Upper lobe of left lung (tissue), 6 donors: ENCODE measurements around the gene PLEKHO1. TPM values are rescaled to one million over a fixed set of nuclear protein-coding genes. Genes with fewer than 3 reads are reported as not detected.
"Not testable (repeated sequence)": the region's sequence is repeated elsewhere in the genome, so short reads cannot be mapped to it uniquely, and the experiment has no call there.

Experiments used
- ATAC-seq, 2 donors: fragments of 200-7000 bp; cut with Tn5 transposase; one replicate each; pipeline ENCODE4 v1.9.1; 2022; ENCODE audit warnings: mild to moderate bottlenecking in 2 of 2, moderate library complexity in 2 of 2; ENCODE audit not compliant: low FRiP score in 2 of 2
- DNase-seq, 2 donors: peaks; one replicate each; pipeline ENCODE4 v3.0.0-alpha.2; 2019 to 2020
- H3K27ac ChIP-seq, 4 donors: fragments of 200-600 bp; sonication (generic); one replicate each; pipeline ENCODE4 v1.5.1; 2016 to 2019
- H3K27me3 ChIP-seq, 4 donors: fragments of 200-600 bp; sonication (generic); one replicate each; pipeline ENCODE4 v1.5.1; 2017 to 2019
- H3K36me3 ChIP-seq, 4 donors: fragments of 200-600 bp; sonication (generic); one replicate each; pipeline ENCODE4 v1.5.1; 2016 to 2019
- H3K4me1 ChIP-seq, 4 donors: fragments of 200-600 bp; sonication (generic); one replicate each; pipeline ENCODE4 v1.5.1; 2018 to 2019
- H3K4me3 ChIP-seq, 4 donors: fragments of 200-600 bp; sonication (generic); one replicate each; pipeline ENCODE4 v1.5.1; 2017 to 2019; ENCODE audit warnings: mild to moderate bottlenecking in 2 of 4, moderate library complexity in 1 of 4
- H3K9me3 ChIP-seq, 4 donors: fragments of 200-600 bp; sonication (generic); one replicate each; pipeline ENCODE4 v1.5.1; 2018 to 2019
- CTCF ChIP-seq, 6 experiments: fragments of 450-650 bp in 4 of 6; fragments of 200-600 bp in 2 of 6; sonication (generic) in 2 of 6; IDR thresholded peaks; one replicate each; pipeline ENCODE4 v1.5.1; 2016 to 2019; ENCODE audit warnings: antibody characterized with exemption in 6 of 6
- EP300 ChIP-seq, 4 donors: sonication (generic); formaldehyde crosslinking; IDR thresholded peaks; one replicate each; pipeline ENCODE4 v1.5.1; 2017; ENCODE audit warnings: antibody characterized with exemption in 4 of 4, control low read depth in 2 of 4
- POLR2A ChIP-seq, 4 donors: fragments of 450-650 bp; IDR thresholded peaks; one replicate each; pipeline ENCODE4 v1.5.1; 2016 to 2017; ENCODE audit warnings: antibody characterized with exemption in 4 of 4, mild to moderate bottlenecking in 2 of 4
- POLR2AphosphoS5 ChIP-seq, 2 donors: sonication (generic); formaldehyde crosslinking; IDR thresholded peaks; one replicate each; pipeline ENCODE4 v1.5.1; 2017; ENCODE audit warnings: antibody characterized with exemption in 2 of 2
- WGBS, 2 donors: methylation state at CpG; one replicate each; pipeline ENCODE4 v1.1.5; 2017 to 2018; 5-methylcytosine and 5-hydroxymethylcytosine counted together
- total RNA-seq, 6 donors: library from RNA; depleted of rRNA in 4 of 6; stranded (reverse); fragments of >200 nt in 4 of 6; gene quantifications; one replicate each; pipeline versions ENCODE4 v1.1.0 to v1.2.1, GENCODE V29; 2016 to 2021
- donor health status: DM: no; HTN: no; CAD: no; lungs with moderate emphysema.
- donor health status: DM: no; HTN: yes; CAD: no; lungs with severe emphysema.

PLEKHO1 gene
- total RNA-seq, 6 donors from 2014 or later = 27.8 to 111 (median 61.9) TPM

GRCh38 chr1:150183061-150183460, 33.3 kb downstream of the PLEKHO1 start:
- Histone ChIP-seq H3K36me3 (no peaks in the 10 kb centered on the region), H3K27me3 (no peaks in the 10 kb centered on the region), H3K4me3 (no peak overlapping the region), H3K4me1 (peaks cover 0 to 15% (median 6%) of the 10 kb centered on the region in 4 donors), H3K9me3 (no peaks in the 10 kb centered on the region), H3K27ac (no peak overlapping the region)
- ATAC-seq (no peak), DNase-seq (no peak)
- no peak for TF ChIP-seq POLR2AphosphoS5 (IDR thresholded peaks at IDR 0.05)
- TF ChIP-seq CTCF (IDR thresholded peaks at IDR 0.05) = no peak
- no peak for TF ChIP-seq POLR2A (IDR thresholded peaks at IDR 0.05)
- TF ChIP-seq EP300 (IDR thresholded peaks at IDR 0.05) = no peak
- WGBS, 2 donors = 84 to 100% methylated on average over 3 of the region's 3 CpGs

GRCh38 chr1:150185481-150185880, 35.8 kb downstream of the PLEKHO1 start:
- no peaks in the 10 kb centered on the region for H3K36me3 ChIP-seq
- no peaks in the 10 kb centered on the region for H3K27me3 ChIP-seq
- 90 to 91% methylated on average over 7 of the region's 7 CpGs for WGBS, 2 donors
- no peak for DNase-seq
- no peak for ATAC-seq
- peaks cover 0 to 15% (median 6%) of the 10 kb centered on the region in 4 donors for H3K4me1 ChIP-seq
- no peak overlapping the region for H3K27ac ChIP-seq
- no peak overlapping the region for H3K4me3 ChIP-seq
- no peaks in the 10 kb centered on the region for H3K9me3 ChIP-seq
- TF ChIP-seq EP300 (IDR thresholded peaks at IDR 0.05) (no peak), POLR2A (IDR thresholded peaks at IDR 0.05) (no peak), POLR2AphosphoS5 (IDR thresholded peaks at IDR 0.05) (no peak), CTCF (IDR thresholded peaks at IDR 0.05) (no peak)

GRCh38 chr1:150186438-150186788, 36.7 kb downstream of the PLEKHO1 start:
- not testable (repeated sequence) for H3K27me3 ChIP-seq, H3K36me3 ChIP-seq, ATAC-seq, DNase-seq, H3K9me3 ChIP-seq
- Histone ChIP-seq H3K4me1 (peaks cover 0 to 15% (median 6%) of the 10 kb centered on the region in 4 donors), H3K4me3 (peak overlapping the region in 1 of 4 donors; percentile 9), H3K27ac (peak overlapping the region; percentile 21 to 85 (median 44))
- 80 to 86% methylated on average over 7 of the region's 7 CpGs for WGBS, 2 donors
- TF ChIP-seq POLR2A (IDR thresholded peaks at IDR 0.05) = peak in 1 of 4 donors; percentile 5

GRCh38 chr1:150186789-150187559, 37.3 kb downstream of the PLEKHO1 start:
- WGBS, 2 donors = 24 to 25% methylated on average over 10 of the region's 10 CpGs
- Histone ChIP-seq H3K4me3 (peak overlapping the region in 1 of 4 donors; percentile 9), H3K9me3 (no peaks in the 10 kb centered on the region), H3K27ac (peak overlapping the region; percentile 27 to 85 (median 45)), H3K4me1 (peaks cover 0 to 15% (median 6%) of the 10 kb centered on the region in 4 donors), H3K36me3 (no peaks in the 10 kb centered on the region), H3K27me3 (no peaks in the 10 kb centered on the region)
- peak; percentile 73 to 88 for ATAC-seq
- TF ChIP-seq POLR2A (IDR thresholded peaks at IDR 0.05) (peak in 1 of 4 donors; percentile 10), CTCF (IDR thresholded peaks at IDR 0.05) (peak in 4 of 6 experiments; percentile 21 to 39 (median 34)), EP300 (IDR thresholded peaks at IDR 0.05) (no peak), POLR2AphosphoS5 (IDR thresholded peaks at IDR 0.05) (no peak)
- peak in 1 of 2 donors; percentile 49 for DNase-seq

GRCh38 chr1:150187560-150187931, 37.8 kb downstream of the PLEKHO1 start:
- no peaks in the 10 kb centered on the region for H3K27me3 ChIP-seq
- DNase-seq (no peak), ATAC-seq (peak in 1 of 2 donors; percentile 17)
- no peaks in the 10 kb centered on the region for H3K36me3 ChIP-seq
- H3K9me3 ChIP-seq = no peaks in the 10 kb centered on the region
- TF ChIP-seq POLR2A (IDR thresholded peaks at IDR 0.05) = no peak
- peak in 1 of 6 experiments; percentile 4 for TF ChIP-seq CTCF (IDR thresholded peaks at IDR 0.05)
- H3K4me3 ChIP-seq = no peak overlapping the region
- peak overlapping the region in 3 of 4 donors; percentile 27 to 85 (median 46) for H3K27ac ChIP-seq
- WGBS, 2 donors = 23 to 32% methylated on average over 3 of the region's 3 CpGs
- H3K4me1 ChIP-seq = peaks cover 0 to 15% (median 6%) of the 10 kb centered on the region in 4 donors
